A549 (cell line): ENCODE results near the gene PRDM10. TPM values are rescaled to one million over a fixed set of nuclear protein-coding genes. Genes with fewer than 3 reads are reported as not detected.

Experiments
- ATAC-seq, 2 experiments: fragments of 200-7000 bp in 1 of 2; fragments of >200 bp in 1 of 2; cut with Nextera tagmentation in 1 of 2; cut with Tn5 transposase in 1 of 2; 3 replicates each; pipeline versions ENCODE4 v1.8.0 to v1.9.1; 2018 to 2020; ENCODE audit warnings: mild to moderate bottlenecking in 1 of 2, moderate library complexity in 1 of 2
- CTCF ChIA-PET: fragments of 300-600 bp; sonication (Branson Sonifier 250); formaldehyde crosslinking; extraction: SDS; loops from one replicate; lab custom pipeline; 2021; ENCODE audit warnings: antibody characterized with exemption, inconsistent platforms; lab: Yijun Ruan, JAX
- POLR2A ChIA-PET: fragments of 350-600 bp; formaldehyde crosslinking; extraction: SDS; loops from one replicate; lab custom pipeline; 2021; ENCODE audit warnings: antibody characterized with exemption, inconsistent platforms; lab: Yijun Ruan, JAX
- DNase-seq, 2 experiments: peaks; one replicate each; pipeline versions ENCODE4 v3.0.0 to v3.0.0-alpha.2; 2011 to 2016; ENCODE audit warnings: low read depth in 1 of 2, low spot score in 1 of 2
- FAIRE-seq: peaks from 2 replicates; lab custom pipeline; 2011; peaks lifted over from hg19 to GRCh38; lab: Jason Lieb, UNC
- H3K27ac ChIP-seq, 2 experiments: fragments of >200 bp; sonication (Bioruptor Twin); formaldehyde crosslinking; 3 replicates each; pipeline ENCODE4 v1.5.1; 2016 to 2017
- H3K4me1 ChIP-seq: fragments of >200 bp; sonication (Bioruptor Twin); formaldehyde crosslinking; 3 replicates; pipeline ENCODE4 v1.6.1; 2016
- H3K4me2 ChIP-seq: fragments of >200 bp; sonication (Bioruptor Twin); formaldehyde crosslinking; 3 replicates; pipeline ENCODE4 v1.6.1; 2016
- H3K4me3 ChIP-seq: fragments of >200 bp; sonication (Bioruptor Twin); formaldehyde crosslinking; 3 replicates; pipeline ENCODE4 v1.5.1; 2016
- H3K9me3 ChIP-seq: fragments of >200 bp; sonication (Bioruptor Twin); formaldehyde crosslinking; 3 replicates; pipeline ENCODE4 v1.6.1; 2016
- ATOH8 ChIP-seq: fragments of 250-450 bp; sonication (Bioruptor Pico); IDR thresholded peaks from 2 replicates; pipeline ENCODE4 v1.5.0; 2020; ENCODE audit warnings: low read depth, mild to moderate bottlenecking, moderate library complexity
- CHD2 ChIP-seq: fragments of 150-350 bp; IDR thresholded peaks from 2 replicates; pipeline ENCODE4 v1.6.1; 2014; ENCODE audit warnings: low read length; ENCODE audit not compliant: partially characterized antibody
- CHD4 ChIP-seq: fragments of 200-600 bp; sonication (generic); IDR thresholded peaks from 2 replicates; pipeline ENCODE4 v1.6.1; 2016; ENCODE audit warnings: antibody characterized with exemption, mild to moderate bottlenecking, borderline replicate concordance
- EHF ChIP-seq: fragments of 250-450 bp; sonication (Bioruptor Pico); IDR thresholded peaks from 2 replicates; pipeline ENCODE4 v1.5.0; 2020; ENCODE audit warnings: mild to moderate bottlenecking
- ESRRA ChIP-seq: fragments of 150-350 bp; IDR thresholded peaks from 2 replicates; pipeline ENCODE4 v1.6.1; 2014; ENCODE audit warnings: mild to moderate bottlenecking, low read length, borderline replicate concordance
- HMGXB4 ChIP-seq: fragments of 250-450 bp; sonication (Bioruptor Pico); IDR thresholded peaks from 2 replicates; pipeline ENCODE4 v1.5.0; 2021; ENCODE audit warnings: mild to moderate bottlenecking, moderate library complexity, borderline replicate concordance
- HOXB13 ChIP-seq: fragments of 250-450 bp; sonication (Bioruptor Pico); IDR thresholded peaks from 2 replicates; pipeline ENCODE4 v1.5.0; 2020; ENCODE audit warnings: low read depth, mild to moderate bottlenecking, moderate library complexity
- HOXB5 ChIP-seq: fragments of 250-450 bp; sonication (Bioruptor Pico); IDR thresholded peaks from 2 replicates; pipeline ENCODE4 v1.5.0; 2020; ENCODE audit warnings: mild to moderate bottlenecking, moderate library complexity
- JUNB ChIP-seq: fragments of >200 bp; sonication (Bioruptor Twin); formaldehyde crosslinking; IDR thresholded peaks from 2 replicates; pipeline ENCODE4 v1.6.1; 2016
- KDM5A ChIP-seq: fragments of 200-600 bp; sonication (generic); IDR thresholded peaks from 2 replicates; pipeline ENCODE4 v1.6.1; 2016; ENCODE audit warnings: antibody characterized with exemption, mild to moderate bottlenecking
- MAZ ChIP-seq: fragments of 150-350 bp; IDR thresholded peaks from 2 replicates; pipeline ENCODE4 v1.6.1; 2014; ENCODE audit warnings: antibody characterized with exemption, low read depth, low read length, borderline replicate concordance
- REST ChIP-seq: fragments of 200-600 bp; sonication (generic); IDR thresholded peaks from 2 replicates; pipeline ENCODE4 v1.6.1; 2016; ENCODE audit warnings: antibody characterized with exemption, mild to moderate bottlenecking, moderate library complexity
- TP53 ChIP-seq: fragments of 250-450 bp; sonication (Bioruptor Pico); IDR thresholded peaks from 2 replicates; pipeline ENCODE4 v1.5.0; 2021; ENCODE audit warnings: mild to moderate bottlenecking, moderate library complexity
- USF2 ChIP-seq: fragments of 450-650 bp; IDR thresholded peaks from 2 replicates; pipeline ENCODE4 v1.6.1; 2014; ENCODE audit warnings: antibody characterized with exemption
- ZC3H11A ChIP-seq: fragments of 450-650 bp; IDR thresholded peaks from 2 replicates; pipeline ENCODE4 v1.6.1; 2014; ENCODE audit warnings: antibody characterized with exemption, mild to moderate bottlenecking
- ZFP36 ChIP-seq: fragments of 450-650 bp; IDR thresholded peaks from 2 replicates; pipeline ENCODE4 v1.6.1; 2014; ENCODE audit warnings: borderline replicate concordance; ENCODE audit not compliant: partially characterized antibody
- WGBS: methylation state at CpG from one replicate; pipeline ENCODE4 v1.1.6; 2017; ENCODE audit errors: missing lambda C conversion rate; 5-methylcytosine and 5-hydroxymethylcytosine counted together
- polyA plus RNA-seq, 4 experiments: library from polyadenylated mRNA; depleted of rRNA in 3 of 4; stranded (reverse); fragments of >200 nt; fragmentation: RNase III in 1 of 4; extraction: RNeasy Plus Mini Kit Qiagen cat#74134 plus additional on column Dnase treatment in 1 of 4; gene quantifications; 2 replicates in 3 of 4; 3 replicates in 1 of 4; pipeline ENCODE4 v1.2.3, GENCODE V29; 2011 to 2017

Gene PRDM10
- polyA plus RNA-seq, 2 of the 4 experiments (the other 2 are of a cell fraction): 3.1 to 4.0 TPM

GRCh38 chr11:129951866-129952262 is 50.8 kb downstream of the PRDM10 start (continued):
- TF ChIP-seq ATOH8 (CRISPR knock-in tag): no peak

GRCh38 chr11:129951201-129951865 is 51.3 kb downstream of the PRDM10 start:
- WGBS: 87% methylated on average over 10 of the region's 10 CpGs
- FAIRE-seq (no peak), DNase-seq (no peak), ATAC-seq (no peak)
- TF ChIP-seq KDM5A: no peak
- TF ChIP-seq HMGXB4 (CRISPR knock-in tag): no peak
- TF ChIP-seq EHF (CRISPR knock-in tag): no peak
- no peak for TF ChIP-seq ESRRA
- Histone ChIP-seq H3K4me1 (no peaks in the 10 kb centered on the region), H3K9me3 (no peaks in the 10 kb centered on the region), H3K4me2 (no peak overlapping the region), H3K27ac (no peak overlapping the region), H3K4me3 (no peak overlapping the region)
- CTCF ChIA-PET: no interaction called here
- POLR2A ChIA-PET: no interaction called here

- ChIA-PET CTCF (interaction anchor here (1.0 kb wide), 1 partner anchor 26 kb away, joined by 3 read pairs; no protein-coding TSS in a partner anchor), POLR2A (interaction anchor here (0.5 kb wide), 1 partner anchor 24 kb away, joined by 3 read pairs; no protein-coding TSS in a partner anchor)
- FAIRE-seq: no peak
- Histone ChIP-seq H3K4me3 (no peak overlapping the region), H3K9me3 (no peaks in the 10 kb centered on the region), H3K27ac (no peak overlapping the region), H3K4me2 (no peak overlapping the region), H3K4me1 (no peaks in the 10 kb centered on the region)
- DNase-seq: no peak
- WGBS: 91% methylated on average over 16 of the region's 17 CpGs
- ATAC-seq: no peak
- TF ChIP-seq HOXB13 (CRISPR knock-in tag): no peak
These were observed 52.2 kb downstream of the PRDM10 start for GRCh38 chr11:129950101-129951091.

- no peaks in the 10 kb centered on the region for H3K9me3 ChIP-seq
- CTCF ChIA-PET: interaction anchor here (1.1 kb wide), 1 partner anchor 184 kb away, joined by 3 read pairs; no protein-coding TSS in a partner anchor
- DNase-seq (no peak), FAIRE-seq (no peak), ATAC-seq (no peak)
- no peak for TF ChIP-seq EHF (CRISPR knock-in tag)
- no peak for TF ChIP-seq ZC3H11A
- no peak overlapping the region for H3K27ac ChIP-seq
- no peak overlapping the region for H3K4me3 ChIP-seq
- H3K4me2 ChIP-seq: no peak overlapping the region
- WGBS: 95% methylated on average over 1 of the region's 1 CpG
- H3K4me1 ChIP-seq: no peaks in the 10 kb centered on the region
- POLR2A ChIA-PET: no interaction called here
These were observed 53.6 kb downstream of the PRDM10 start for GRCh38 chr11:129948926-129949466.

- FAIRE-seq (no peak), ATAC-seq (no peak), DNase-seq (no peak)
- Histone ChIP-seq H3K4me3 (no peak overlapping the region), H3K4me1 (no peaks in the 10 kb centered on the region), H3K27ac (no peak overlapping the region), H3K9me3 (no peaks in the 10 kb centered on the region), H3K4me2 (no peak overlapping the region)
- WGBS: 87% methylated on average over 5 of the region's 5 CpGs
- POLR2A ChIA-PET: no interaction called here
- CTCF ChIA-PET: no interaction called here
- TF ChIP-seq HOXB5 (CRISPR knock-in tag) (no peak), JUNB (no peak), ZFP36 (no peak), CHD2 (no peak), REST (no peak), MAZ (no peak), USF2 (no peak), CHD4 (no peak), TP53 (CRISPR knock-in tag) (no peak)
These were observed 55.2 kb downstream of the PRDM10 start for GRCh38 chr11:129947474-129947873.
